CD14-positive monocyte (primary cell): ENCODE measurements around the gene SLC5A4. TPM values are rescaled to one million over a fixed set of nuclear protein-coding genes. Genes with fewer than 3 reads are reported as not detected.

Experiments used
- DNase-seq, 3 donors: peaks; one replicate each; pipeline ENCODE4 v3.0.0-alpha.2; 2011 to 2022
- H2AFZ ChIP-seq: 2 replicates; pipeline ENCODE4 v1.6.0; 2012; ENCODE audit warnings: mild to moderate bottlenecking, low read depth, low read length, inconsistent platforms; ENCODE audit not compliant: insufficient read depth, poor library complexity, severe bottlenecking
- H3K27ac ChIP-seq, 2 donors: 1 replicate in 1 of 2; 2 replicates in 1 of 2; pipeline ENCODE4 v1.5.1; 2012 to 2013; ENCODE audit warnings: low read length in 2 of 2, control low read depth in 1 of 2, inconsistent platforms in 1 of 2, low read depth in 1 of 2, mild to moderate bottlenecking in 1 of 2
- H3K27me3 ChIP-seq, 2 donors: one replicate each; pipeline versions ENCODE4 v1.6.0 to v1.6.1; 2011 to 2013; ENCODE audit warnings: low read length in 2 of 2; ENCODE audit not compliant: control insufficient read depth in 2 of 2, insufficient read depth in 2 of 2
- H3K36me3 ChIP-seq, 2 donors: replicated peaks in 1 of 2; 1 replicate in 1 of 2; 2 replicates in 1 of 2; pipeline versions ENCODE4 v1.5.1 to v1.6.1; 2012 to 2013; ENCODE audit warnings: low read length in 2 of 2, control low read depth in 1 of 2, inconsistent platforms in 1 of 2, mild to moderate bottlenecking in 1 of 2; ENCODE audit not compliant: insufficient read depth in 2 of 2, control insufficient read depth in 1 of 2
- H3K4me1 ChIP-seq, 2 donors: 1 replicate in 1 of 2; 2 replicates in 1 of 2; pipeline versions ENCODE4 v1.5.1 to v1.6.1; 2012 to 2013; ENCODE audit warnings: low read length in 2 of 2, control low read depth in 1 of 2, inconsistent platforms in 1 of 2, mild to moderate bottlenecking in 1 of 2, moderate library complexity in 1 of 2; ENCODE audit not compliant: insufficient read depth in 2 of 2, control insufficient read depth in 1 of 2
- H3K4me2 ChIP-seq: replicated peaks from 2 replicates; pipeline ENCODE3; 2012; ENCODE audit warnings: low read length, moderate library complexity, mild to moderate bottlenecking; ENCODE audit not compliant: poor library complexity, severe bottlenecking; ENCODE audit errors: extremely low read depth
- H3K4me3 ChIP-seq, 3 experiments: fragments of 200-600 bp in 1 of 3; sonication (generic) in 1 of 3; replicated peaks in 1 of 3; 1 replicate in 2 of 3; 2 replicates in 1 of 3; pipeline ENCODE4 v1.5.1; 2011 to 2013; ENCODE audit warnings: low read length in 3 of 3, mild to moderate bottlenecking in 3 of 3, control low read depth in 2 of 3, low read depth in 2 of 3, inconsistent platforms in 1 of 3, moderate library complexity in 1 of 3
- H3K79me2 ChIP-seq: 2 replicates; pipeline ENCODE4 v1.6.0; 2012; ENCODE audit warnings: mild to moderate bottlenecking, control low read depth, inconsistent platforms, low read length, moderate library complexity; ENCODE audit not compliant: insufficient read depth
- H3K9ac ChIP-seq: 2 replicates; pipeline ENCODE4 v1.6.0; 2017; ENCODE audit warnings: low read length, mild to moderate bottlenecking; ENCODE audit not compliant: insufficient read depth, poor library complexity, severe bottlenecking
- H3K9me3 ChIP-seq, 2 donors: replicated peaks in 1 of 2; 1 replicate in 1 of 2; 2 replicates in 1 of 2; pipeline versions ENCODE4 v1.5.1 to v1.6.1; 2012 to 2013; ENCODE audit warnings: low read length in 2 of 2, control low read depth in 1 of 2; ENCODE audit not compliant: control insufficient read depth in 1 of 2, insufficient read depth in 1 of 2
- H4K20me1 ChIP-seq: 2 replicates; pipeline ENCODE4 v1.6.0; 2012; ENCODE audit warnings: mild to moderate bottlenecking, low read length, control low read depth, moderate library complexity; ENCODE audit not compliant: insufficient read depth
- H3K27ac Mint-ChIP-seq, 7 donors: one replicate each; pipeline ENCODE4 v1.8.0; 2020; ENCODE audit warnings: mild to moderate bottlenecking in 7 of 7, mixed read lengths in 7 of 7, moderate library complexity in 6 of 7, inconsistent platforms in 2 of 7
- H3K27me3 Mint-ChIP-seq, 3 donors: one replicate each; pipeline ENCODE4 v1.8.0; 2021 to 2022; ENCODE audit warnings: low read depth in 3 of 3, mild to moderate bottlenecking in 3 of 3, mixed read lengths in 3 of 3, moderate library complexity in 3 of 3, inconsistent platforms in 1 of 3
- H3K36me3 Mint-ChIP-seq, 2 donors: one replicate each; pipeline ENCODE4 v1.8.0; 2020; ENCODE audit warnings: mixed read lengths in 2 of 2, inconsistent platforms in 1 of 2, mild to moderate bottlenecking in 1 of 2
- H3K4me1 Mint-ChIP-seq: one replicate; pipeline ENCODE4 v1.8.0; 2020; ENCODE audit warnings: mild to moderate bottlenecking, mixed read lengths
- H3K4me3 Mint-ChIP-seq, 2 donors: one replicate each; pipeline ENCODE4 v1.8.0; 2020; ENCODE audit warnings: mild to moderate bottlenecking in 2 of 2, mixed read lengths in 2 of 2, moderate library complexity in 1 of 2
- H3K9me3 Mint-ChIP-seq, 7 donors: one replicate each; pipeline ENCODE4 v1.8.0; 2020 to 2022; ENCODE audit warnings: mixed read lengths in 7 of 7, mild to moderate bottlenecking in 6 of 7, moderate library complexity in 6 of 7, inconsistent platforms in 2 of 7
- WGBS: methylation state at CpG from one replicate; pipeline ENCODE4 v1.1.5; 2013; ENCODE audit warnings: missing lambda C conversion rate; ENCODE audit not compliant: insufficient coverage; 5-methylcytosine and 5-hydroxymethylcytosine counted together
- intact Hi-C, 2 donors: fragments of 100-400 bp; cut with micrococcal nuclease; formaldehyde crosslinking; loops; one replicate each; pipeline versions ENCODE4 v1.15.0 to v1.15.1; 2023
- polyA plus RNA-seq, 3 donors: library from polyadenylated mRNA; depleted of rRNA in 1 of 3; unstranded in 2 of 3; stranded (reverse) in 1 of 3; fragments of 300-500 nt in 2 of 3; fragments of >200 nt in 1 of 3; fragmentation: Illumina TruSeq in 2 of 3; gene quantifications; 1 replicate in 2 of 3; 2 replicates in 1 of 3; pipeline ENCODE4 v1.2.3, GENCODE V29; 2012 to 2021
- TF ChIP-seq, protein P1 (sequence below): fragments of 200-600 bp; IDR thresholded peaks from one replicate; pipeline ENCODE4 v1.8.0; 2022; ENCODE audit warnings: antibody characterized with exemption, mild to moderate bottlenecking

SLC5A4 gene
- polyA plus RNA-seq, 3 donors: not detected

GRCh38 chr22:32245042-32245441 is 10.1 kb downstream of the SLC5A4 start:
- H3K27me3 Mint-ChIP-seq: peaks cover 7 to 31% (median 10%) of the 10 kb centered on the region in 3 donors
- Histone ChIP-seq H3K9ac (no peak overlapping the region), H3K4me1 (no peaks in the 10 kb centered on the region), H3K27me3 (peaks cover 4 to 7% of the 10 kb centered on the region in 2 donors), H3K9me3 (no peaks in the 10 kb centered on the region), H2AFZ (no peak overlapping the region), H3K27ac (no peak overlapping the region), H3K4me3 (no peak overlapping the region), H3K79me2 (no peaks in the 10 kb centered on the region), H4K20me1 (no peaks in the 10 kb centered on the region), H3K4me2 (no peak overlapping the region), H3K36me3 (no peaks in the 10 kb centered on the region)
- no peaks in the 10 kb centered on the region for H3K36me3 Mint-ChIP-seq
- H3K4me3 Mint-ChIP-seq: no peak overlapping the region
- intact Hi-C loops: no loop called here
- no CpG with 5 or more reads among the region's 3 CpGs for WGBS
- H3K9me3 Mint-ChIP-seq: peaks cover 0 to 5% (median 0%) of the 10 kb centered on the region in 7 donors
- H3K27ac Mint-ChIP-seq: no peak overlapping the region
- TF ChIP-seq, protein P1, sequence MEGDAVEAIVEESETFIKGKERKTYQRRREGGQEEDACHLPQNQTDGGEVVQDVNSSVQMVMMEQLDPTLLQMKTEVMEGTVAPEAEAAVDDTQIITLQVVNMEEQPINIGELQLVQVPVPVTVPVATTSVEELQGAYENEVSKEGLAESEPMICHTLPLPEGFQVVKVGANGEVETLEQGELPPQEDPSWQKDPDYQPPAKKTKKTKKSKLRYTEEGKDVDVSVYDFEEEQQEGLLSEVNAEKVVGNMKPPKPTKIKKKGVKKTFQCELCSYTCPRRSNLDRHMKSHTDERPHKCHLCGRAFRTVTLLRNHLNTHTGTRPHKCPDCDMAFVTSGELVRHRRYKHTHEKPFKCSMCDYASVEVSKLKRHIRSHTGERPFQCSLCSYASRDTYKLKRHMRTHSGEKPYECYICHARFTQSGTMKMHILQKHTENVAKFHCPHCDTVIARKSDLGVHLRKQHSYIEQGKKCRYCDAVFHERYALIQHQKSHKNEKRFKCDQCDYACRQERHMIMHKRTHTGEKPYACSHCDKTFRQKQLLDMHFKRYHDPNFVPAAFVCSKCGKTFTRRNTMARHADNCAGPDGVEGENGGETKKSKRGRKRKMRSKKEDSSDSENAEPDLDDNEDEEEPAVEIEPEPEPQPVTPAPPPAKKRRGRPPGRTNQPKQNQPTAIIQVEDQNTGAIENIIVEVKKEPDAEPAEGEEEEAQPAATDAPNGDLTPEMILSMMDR: no peak
- DNase-seq: no peak
- H3K4me1 Mint-ChIP-seq: peaks cover 4% of the 10 kb centered on the region

GRCh38 chr22:32244547-32244946 is 10.6 kb downstream of the SLC5A4 start:
- Histone ChIP-seq H3K9me3 (no peaks in the 10 kb centered on the region), H3K4me1 (no peaks in the 10 kb centered on the region), H2AFZ (no peak overlapping the region), H3K4me2 (no peak overlapping the region), H3K36me3 (no peaks in the 10 kb centered on the region), H3K27ac (no peak overlapping the region), H3K27me3 (peaks cover 4 to 5% of the 10 kb centered on the region in 2 donors), H3K4me3 (no peak overlapping the region), H3K79me2 (no peaks in the 10 kb centered on the region), H3K9ac (no peak overlapping the region), H4K20me1 (no peaks in the 10 kb centered on the region)
- no peak for DNase-seq
- H3K4me1 Mint-ChIP-seq: peaks cover 4% of the 10 kb centered on the region
- WGBS: no CpG with 5 or more reads among the region's 1 CpG
- H3K27ac Mint-ChIP-seq: no peak overlapping the region
- peaks cover 7 to 28% (median 10%) of the 10 kb centered on the region in 3 donors for H3K27me3 Mint-ChIP-seq
- H3K4me3 Mint-ChIP-seq: no peak overlapping the region
- no peaks in the 10 kb centered on the region for H3K36me3 Mint-ChIP-seq
- TF ChIP-seq, protein P1: no peak
- H3K9me3 Mint-ChIP-seq: peaks cover 0 to 2% (median 0%) of the 10 kb centered on the region in 7 donors
- intact Hi-C loops: no loop called here
